IMR-90 (cell line): ENCODE measurements around the gene ZFPM1. TPM values are rescaled to one million over a fixed set of nuclear protein-coding genes. Genes with fewer than 3 reads are reported as not detected.
A peak's percentile ranks its signal among the peaks of the same experiment; 100 is the strongest.

Experiments
- ATAC-seq: fragments of 200-7000 bp; cut with Tn5 transposase; 2 replicates; pipeline ENCODE4 v1.9.1; 2020; ENCODE audit warnings: low read depth, mild to moderate bottlenecking, moderate library complexity
- BruUV-seq: library from RNA; stranded (reverse); fragments of 400-500 nt; replicated peaks from 2 replicates; lab custom pipeline; 2021; lab: Mats Ljungman, UMichigan
- CTCF ChIA-PET: fragments of 300-600 bp; formaldehyde crosslinking; extraction: SDS; loops from one replicate; lab custom pipeline; 2021; ENCODE audit warnings: antibody characterized with exemption; lab: Yijun Ruan, JAX
- POLR2A ChIA-PET: fragments of 300-600 bp; sonication (Branson Sonifier 250); formaldehyde crosslinking; loops from one replicate; lab custom pipeline; 2022; ENCODE audit warnings: antibody characterized with exemption; ENCODE audit not compliant: unreplicated experiment; lab: Charles Lee
- DNase-seq: peaks from one replicate; pipeline ENCODE4 v3.0.0; 2013
- H2AFZ ChIP-seq: replicated peaks from 2 replicates; pipeline ENCODE3; 2013; ENCODE audit warnings: low read length, mild to moderate bottlenecking; ENCODE audit not compliant: poor library complexity
- H2AK5ac ChIP-seq: 2 replicates; pipeline ENCODE4 v1.6.1; 2013; ENCODE audit warnings: low read depth, low read length, inconsistent platforms
- H2AK9ac ChIP-seq: replicated peaks from 2 replicates; pipeline ENCODE3; 2013; ENCODE audit warnings: mild to moderate bottlenecking, low read depth, low read length, moderate library complexity; ENCODE audit not compliant: poor library complexity
- H2BK120ac ChIP-seq: 2 replicates; pipeline ENCODE4 v1.6.1; 2013; ENCODE audit warnings: low read depth, low read length, inconsistent platforms
- H2BK15ac ChIP-seq: 3 replicates; pipeline ENCODE4 v1.6.1; 2013; ENCODE audit warnings: low read depth, low read length, inconsistent platforms
- H2BK20ac ChIP-seq: 2 replicates; pipeline ENCODE4 v1.6.1; 2013; ENCODE audit warnings: low read depth, mild to moderate bottlenecking, inconsistent platforms, low read length, moderate library complexity
- H2BK5ac ChIP-seq: 2 replicates; pipeline ENCODE4 v1.6.1; 2013; ENCODE audit warnings: mild to moderate bottlenecking, low read depth, low read length, inconsistent platforms; ENCODE audit not compliant: poor library complexity, severe bottlenecking
- H3K14ac ChIP-seq: replicated peaks from 2 replicates; pipeline ENCODE4 v1.6.1; 2013; ENCODE audit warnings: low read depth, low read length, inconsistent platforms
- H3K18ac ChIP-seq: 2 replicates; pipeline ENCODE4 v1.6.1; 2013; ENCODE audit warnings: low read depth, low read length, control low read depth
- H3K23ac ChIP-seq: 2 replicates; pipeline ENCODE4 v1.6.1; 2013; ENCODE audit warnings: low read depth, low read length, inconsistent platforms
- H3K27ac ChIP-seq: 2 replicates; pipeline ENCODE4 v1.5.1; 2013; ENCODE audit warnings: mild to moderate bottlenecking, control low read depth, low read length; ENCODE audit not compliant: insufficient read depth
- H3K27me3 ChIP-seq: 2 replicates; pipeline ENCODE4 v1.6.1; 2013; ENCODE audit warnings: low read length; ENCODE audit not compliant: control insufficient read depth, insufficient read depth
- H3K36me3 ChIP-seq: 2 replicates; pipeline ENCODE4 v1.6.1; 2013; ENCODE audit warnings: low read length, mixed read lengths; ENCODE audit not compliant: control insufficient read depth, insufficient read depth
- H3K4ac ChIP-seq: 2 replicates; pipeline ENCODE4 v1.6.1; 2013; ENCODE audit warnings: low read depth, low read length, inconsistent platforms
- H3K4me1 ChIP-seq: 2 replicates; pipeline ENCODE4 v1.6.1; 2013; ENCODE audit warnings: low read length, mixed read lengths; ENCODE audit not compliant: control insufficient read depth, insufficient read depth
- H3K4me2 ChIP-seq: 2 replicates; pipeline ENCODE4 v1.6.1; 2013; ENCODE audit warnings: low read depth, mild to moderate bottlenecking, control low read depth, low read length, moderate library complexity
- H3K4me3 ChIP-seq: 2 replicates; pipeline ENCODE4 v1.5.1; 2013; ENCODE audit warnings: low read depth, mild to moderate bottlenecking, control low read depth, low read length, moderate library complexity; ENCODE audit not compliant: insufficient read depth
- H3K56ac ChIP-seq: 2 replicates; pipeline ENCODE4 v1.6.1; 2013; ENCODE audit warnings: low read length, inconsistent platforms; ENCODE audit not compliant: insufficient read depth; ENCODE audit errors: extremely low read depth
- H3K79me1 ChIP-seq, 2 experiments: 2 replicates each; pipeline ENCODE4 v1.6.1; 2013; ENCODE audit warnings: low read length in 2 of 2, inconsistent platforms in 1 of 2, low read depth in 1 of 2
- H3K9ac ChIP-seq: 2 replicates; pipeline ENCODE4 v1.6.1; 2013; ENCODE audit warnings: low read depth, low read length, control low read depth
- H3K9me1 ChIP-seq: 2 replicates; pipeline ENCODE4 v1.6.1; 2013; ENCODE audit warnings: low read length, inconsistent platforms; ENCODE audit not compliant: insufficient read depth
- H3K9me3 ChIP-seq: 2 replicates; pipeline ENCODE4 v1.6.1; 2013; ENCODE audit warnings: low read length; ENCODE audit not compliant: control insufficient read depth, insufficient read depth
- H4K20me1 ChIP-seq: 2 replicates; pipeline ENCODE4 v1.6.1; 2013; ENCODE audit warnings: low read length, inconsistent platforms; ENCODE audit not compliant: insufficient read depth
- H4K5ac ChIP-seq: 2 replicates; pipeline ENCODE4 v1.6.1; 2013; ENCODE audit warnings: mild to moderate bottlenecking, low read depth, low read length, control low read depth
- H4K8ac ChIP-seq, 2 experiments: 2 replicates each; pipeline ENCODE4 v1.6.1; 2013; ENCODE audit warnings: low read depth in 2 of 2, low read length in 2 of 2, control low read depth in 1 of 2, inconsistent platforms in 1 of 2
- H4K91ac ChIP-seq: 2 replicates; pipeline ENCODE4 v1.6.1; 2013; ENCODE audit warnings: low read depth, low read length, inconsistent platforms; ENCODE audit not compliant: insufficient read depth
- BHLHE40 ChIP-seq: fragments of 150-350 bp; IDR thresholded peaks from 2 replicates; pipeline ENCODE4 v1.6.1; 2016; ENCODE audit warnings: mild to moderate bottlenecking, low read depth, low read length
- CEBPB ChIP-seq: IDR thresholded peaks from 2 replicates; pipeline ENCODE4 v1.6.1; 2012; ENCODE audit warnings: low read depth, low read length, improper control_type of control experiment
- MAFK ChIP-seq: IDR thresholded peaks from 2 replicates; pipeline ENCODE4 v1.6.1; 2012; ENCODE audit warnings: low read depth, low read length, improper control_type of control experiment
- MAZ ChIP-seq: IDR thresholded peaks from 2 replicates; pipeline ENCODE4 v1.6.1; 2012; ENCODE audit warnings: low read depth, mild to moderate bottlenecking, low read length, improper control_type of control experiment, moderate library complexity, borderline replicate concordance
- POLR2A ChIP-seq: IDR thresholded peaks from 2 replicates; pipeline ENCODE4 v1.6.1; 2012; ENCODE audit warnings: mild to moderate bottlenecking, low read depth, low read length
- RFX5 ChIP-seq: IDR thresholded peaks from 2 replicates; pipeline ENCODE4 v1.8.0; 2012; ENCODE audit warnings: low read depth, mild to moderate bottlenecking, low read length, moderate library complexity
- SMC3 ChIP-seq: fragments of 150-350 bp; IDR thresholded peaks from 2 replicates; pipeline ENCODE4 v1.6.1; 2016; ENCODE audit warnings: low read depth, mild to moderate bottlenecking, antibody characterized with exemption, low read length, moderate library complexity
- WGBS, 2 experiments: methylation state at CpG; one replicate each; pipeline versions ENCODE4 v1.1.5 to v1.1.7; 2013; ENCODE audit warnings: missing lambda C conversion rate in 2 of 2; ENCODE audit not compliant: insufficient read length in 1 of 2; ENCODE audit errors: extremely low coverage in 2 of 2; 5-methylcytosine and 5-hydroxymethylcytosine counted together
- dilution Hi-C: fragments of 300-500 bp; cut with HindIII; formaldehyde crosslinking; loops from one replicate; pipeline ENCODE4 v1.14.3; 2018; ENCODE audit warnings: low sequenced_read_pairs; ENCODE audit not compliant: unreplicated experiment
- in situ Hi-C: fragments of 300-500 bp; cut with MboI; formaldehyde crosslinking; loops from 3 replicates; pipeline ENCODE4 v1.14.3; 2019; ENCODE audit warnings: low sequenced_read_pairs, inconsistent platforms, mixed read lengths
- intact Hi-C: fragments of 100-400 bp; cut with micrococcal nuclease; formaldehyde crosslinking; loops from 2 replicates; pipeline ENCODE4 v1.10.0; 2022
- polyA plus RNA-seq, 3 experiments: library from polyadenylated mRNA; depleted of rRNA; stranded (reverse); fragments of >200 nt; gene quantifications; 2 replicates each; pipeline ENCODE4 v1.2.3, GENCODE V29; 2012; ENCODE audit warnings: low replicate concordance in 1 of 3
- total RNA-seq: library from RNA; depleted of rRNA; stranded (reverse); fragments of >200 nt; gene quantifications from 2 replicates; pipeline ENCODE4 v1.2.3, GENCODE V29; 2012

ZFPM1 gene
- total and polyA plus RNA-seq, 2 of the 4 experiments (the other 2 are of a cell fraction), result 0.36 to 1.1 TPM

DNA sequence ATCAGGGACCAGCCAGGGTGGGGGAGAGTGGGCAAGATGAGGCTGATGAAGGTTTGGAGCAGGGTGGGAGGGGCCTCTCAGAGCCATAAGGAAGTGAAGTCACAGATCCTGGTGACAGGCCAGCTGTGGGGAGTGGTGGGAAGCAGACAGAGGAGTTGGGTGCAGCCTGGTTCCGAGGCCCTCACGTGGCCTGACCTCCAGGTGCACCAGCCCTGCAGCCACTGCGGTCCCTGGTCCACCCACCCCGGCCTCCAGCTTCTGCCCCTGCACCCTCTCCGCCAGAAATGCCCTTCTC, 3.9 kb upstream of the ZFPM1 start (continued):
- TF ChIP-seq MAZ, result no peak
- no peak for TF ChIP-seq CEBPB
- no peak for TF ChIP-seq BHLHE40

DNA sequence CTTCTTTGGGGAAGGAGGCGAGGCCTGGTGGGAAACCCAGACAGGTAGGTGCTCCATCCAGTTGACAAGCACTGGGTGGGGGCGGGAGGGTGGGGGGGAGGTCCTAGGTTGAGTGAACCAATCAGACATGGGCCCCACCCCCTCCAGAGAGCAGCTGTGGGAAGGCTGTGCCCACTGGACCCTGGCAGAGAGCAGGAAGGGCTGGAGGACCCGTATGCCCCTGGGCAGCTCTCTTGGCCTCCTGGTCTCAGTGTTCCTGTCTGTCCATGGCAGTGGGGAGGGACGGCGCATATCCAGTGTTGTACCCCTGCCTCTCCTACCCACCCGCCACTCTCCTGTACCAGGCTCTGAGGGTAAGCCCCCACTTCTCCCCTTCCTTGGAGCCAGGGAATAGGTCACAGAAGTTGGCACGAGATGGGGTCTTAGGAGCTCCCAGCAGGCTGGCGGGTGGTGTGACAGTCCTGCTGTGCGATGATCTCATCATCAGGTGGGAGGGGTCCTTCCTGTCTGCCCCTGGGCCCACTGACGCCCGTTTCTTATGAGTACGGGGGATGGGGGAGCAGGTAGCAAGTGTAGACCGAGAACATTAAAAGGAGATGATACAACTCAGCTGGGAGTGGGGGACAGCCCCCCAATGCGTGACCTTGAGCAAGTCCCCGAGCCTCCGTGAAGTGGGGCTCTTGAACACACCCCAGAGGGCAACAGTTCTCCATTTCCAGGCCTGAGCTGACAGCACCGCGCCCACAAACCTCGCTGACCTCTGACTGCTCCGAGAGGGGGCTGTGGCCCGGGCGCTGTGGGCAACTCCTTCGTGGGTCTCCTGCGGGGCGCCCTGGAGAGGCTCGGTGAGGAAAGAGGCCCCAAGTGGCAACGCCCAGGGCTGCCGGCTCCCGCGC, 1.2 kb upstream of the ZFPM1 start:
- Histone ChIP-seq H3K36me3 (no peaks in the 10 kb centered on the region), H2AFZ (peak overlapping the region; percentile 100), H3K4ac (peak overlapping the region; percentile 97; the same call in 1 of the 2 replicates), H3K9me1 (peaks cover 11% of the 10 kb centered on the region), H3K14ac (no peak overlapping the region), H3K9ac (no peak overlapping the region), H2BK15ac (no peak overlapping the region), H3K56ac (no peak overlapping the region), H3K4me3 (no peak overlapping the region), H4K91ac (peak overlapping the region; percentile 73; the same call in 1 of the 2 replicates), H4K8ac (peak overlapping the region; percentile 59 to 84; a peak in 3 of 4 replicates), H3K79me1 (peaks cover 8 to 23% of the 10 kb centered on the region in 2 experiments), H2AK9ac (peak overlapping the region; percentile 88), H3K23ac (no peak overlapping the region), H2BK120ac (no peak overlapping the region), H3K9me3 (no peaks in the 10 kb centered on the region), H4K5ac (no peak overlapping the region; the same call in none of the 2 replicates), H3K18ac (no peak overlapping the region; the same call in 1 of the 2 replicates), H3K4me1 (peaks cover 14% of the 10 kb centered on the region), H3K27me3 (no peaks in the 10 kb centered on the region; the same call in 1 of the 2 replicates), H2BK5ac (no peak overlapping the region), H2BK20ac (no peak overlapping the region), H3K27ac (no peak overlapping the region; the same call in 1 of the 2 replicates), H2AK5ac (peak overlapping the region; percentile 65; the same call in 1 of the 2 replicates), H4K20me1 (peaks cover 24% of the 10 kb centered on the region), H3K4me2 (peak overlapping the region; percentile 62; the same call in 1 of the 2 replicates)
- in situ Hi-C loops, result no loop called here
- CTCF ChIA-PET, result no interaction called here
- dilution Hi-C loops, result no loop called here
- WGBS, 2 experiments, result 97% methylated on average over 6 of the region's 30 CpGs; no CpG with 5 or more reads in 1 of the 2 experiments
- POLR2A ChIA-PET, result no interaction called here
- DNase-seq (no peak), ATAC-seq (no peak)
- TF ChIP-seq MAFK, result no peak
- TF ChIP-seq MAZ, result no peak
- no peak for TF ChIP-seq RFX5
- TF ChIP-seq POLR2A, result no peak
- no peak for TF ChIP-seq SMC3
- intact Hi-C loops, result no loop called here
- BruUV-seq, result no TSS peak
